Fibroblast of mammary gland (primary cell): Measurements from ENCODE around the gene LAMC3.

ENCODE experiments used
- DNase-seq: peaks from one replicate; pipeline ENCODE4 v3.0.0-alpha.2; 2010; ENCODE audit warnings: low read depth
- H3K4me3 ChIP-seq: 2 replicates; pipeline ENCODE4 v1.5.1; 2011; ENCODE audit warnings: low read depth, mild to moderate bottlenecking, low read length, moderate library complexity; ENCODE audit not compliant: control insufficient read depth
- CTCF ChIP-seq: conservative IDR thresholded peaks from 2 replicates; pipeline ENCODE4 v1.5.1; 2011; ENCODE audit warnings: low read depth, low read length, inconsistent platforms; ENCODE audit not compliant: control insufficient read depth, insufficient read depth

LAMC3 gene

GRCh38 chr9:131084661-131085369, 75.8 kb downstream of the LAMC3 start:
- H3K4me3 ChIP-seq: no peak overlapping the region
- TF ChIP-seq CTCF: no peak
- no peak for DNase-seq

- no peak for TF ChIP-seq CTCF
- no peak overlapping the region for H3K4me3 ChIP-seq
- DNase-seq: no peak
These were observed 76.6 kb downstream of the LAMC3 start for GRCh38 chr9:131085370-131086122.

- DNase-seq: no peak
- no peak for TF ChIP-seq CTCF
- no peak overlapping the region for H3K4me3 ChIP-seq
These were observed 78.5 kb downstream of the LAMC3 start for GRCh38 chr9:131087354-131087893.

- H3K4me3 ChIP-seq: no peak overlapping the region
- no peak for DNase-seq
These were observed 81.2 kb downstream of the LAMC3 start for GRCh38 chr9:131090025-131090787.

GRCh38 chr9:131091352-131091992, 82.5 kb downstream of the LAMC3 start:
- H3K4me3 ChIP-seq: no peak overlapping the region
- DNase-seq: no peak
- TF ChIP-seq CTCF: no peak

More at GRCh38 chr9:131090025-131090787, 81.2 kb downstream of the LAMC3 start:
- TF ChIP-seq CTCF: no peak

- H3K4me3 ChIP-seq: no peak overlapping the region
- DNase-seq: no peak
- no peak for TF ChIP-seq CTCF
These were observed 83.1 kb downstream of the LAMC3 start for GRCh38 chr9:131092030-131092429.
